DMS79 (cell line): ENCODE data around the gene PPM1N.

Experiments used
- DNase-seq: peaks from one replicate; lab custom pipeline; 2025; lab: John Stamatoyannopoulos, UW

The PPM1N gene

GRCh38 chr19:45492137-45492626 is 6.1 kb upstream of the PPM1N start:
- DNase-seq = no peak

GRCh38 chr19:45492627-45493470 is 5.4 kb upstream of the PPM1N start:
- no peak for DNase-seq

- no peak for DNase-seq
These were observed 3.9 kb upstream of the PPM1N start for GRCh38 chr19:45494261-45494916.

- DNase-seq = no peak
These were observed 3.1 kb upstream of the PPM1N start for GRCh38 chr19:45495178-45495577.

GRCh38 chr19:45496349-45496953 is 1.8 kb upstream of the PPM1N start:
- peak; percentile 6 for DNase-seq

GRCh38 chr19:45497791-45498190 is 452 bp upstream of the PPM1N start:
- no peak for DNase-seq

GRCh38 chr19:45499196-45500180 is 1.2 kb downstream of the PPM1N start:
- DNase-seq = no peak

GRCh38 chr19:45500918-45501729 is 2.9 kb downstream of the PPM1N start:
- DNase-seq = no peak

GRCh38 chr19:45501730-45502014 is 3.4 kb downstream of the PPM1N start:
- no peak for DNase-seq

- no peak for DNase-seq
These were observed 3.9 kb downstream of the PPM1N start for GRCh38 chr19:45502111-45502510.

- DNase-seq = no peak
These were observed 5.7 kb downstream of the PPM1N start for GRCh38 chr19:45503909-45504308.

- no peak for DNase-seq
These were observed 7.1 kb downstream of the PPM1N start for GRCh38 chr19:45505151-45505995.

- no peak for DNase-seq
These were observed 7.7 kb downstream of the PPM1N start for GRCh38 chr19:45505996-45506245.

GRCh38 chr19:45506246-45506988 is 8.2 kb downstream of the PPM1N start:
- peak; percentile 73 for DNase-seq

- DNase-seq = peak; percentile 22
These were observed 9.0 kb downstream of the PPM1N start, which contains the start of gene VASP for GRCh38 chr19:45506989-45507871. Gene VASP (plus strand): TSS chr19:45507479. CDS start chr19:45507772, 293 bp downstream.

- no peak for DNase-seq
These were observed 9.7 kb downstream of the PPM1N start for GRCh38 chr19:45507872-45508416.

- no peak for DNase-seq
These were observed 10.2 kb downstream of the PPM1N start for GRCh38 chr19:45508417-45508860.
